Activated naive CD4-positive, alpha-beta T cell treated with anti-CD3 and anti-CD28 coated beads, Interleukin-2, amount 50 U/mL, for 72 hours (primary cell): ENCODE data around the gene RFT1. TPM values are rescaled to one million over a fixed set of nuclear protein-coding genes. Genes with fewer than 3 reads are reported as not detected.

ENCODE experiments used
- ATAC-seq, 2 donors: fragments of 150-1000 bp; cut with Tn5 transposase; 2 replicates each; pipeline ENCODE4 v1.10.0; 2021; ENCODE audit warnings: mild to moderate bottlenecking in 2 of 2, moderate library complexity in 2 of 2
- DNase-seq, 2 donors: peaks; one replicate each; pipeline ENCODE4 v3.0.0; 2021 to 2022; ENCODE audit warnings: low spot score in 2 of 2
- H3K27ac Mint-ChIP-seq, 2 donors: one replicate each; pipeline ENCODE4 v1.8.0; 2022; ENCODE audit warnings: mild to moderate bottlenecking in 2 of 2, mixed read lengths in 2 of 2
- H3K36me3 Mint-ChIP-seq, 2 donors: one replicate each; pipeline ENCODE4 v1.8.0; 2022; ENCODE audit warnings: mixed read lengths in 2 of 2
- H3K9me3 Mint-ChIP-seq, 2 donors: one replicate each; pipeline ENCODE4 v1.8.0; 2022; ENCODE audit warnings: mixed read lengths in 2 of 2
- total RNA-seq, 2 donors: library from RNA; stranded (reverse); gene quantifications; one replicate each; pipeline ENCODE4 v1.2.3, GENCODE V29; 2022

RFT1 gene
- total RNA-seq, 2 donors from 2014 or later: 19.5 to 38.3 TPM

DNA sequence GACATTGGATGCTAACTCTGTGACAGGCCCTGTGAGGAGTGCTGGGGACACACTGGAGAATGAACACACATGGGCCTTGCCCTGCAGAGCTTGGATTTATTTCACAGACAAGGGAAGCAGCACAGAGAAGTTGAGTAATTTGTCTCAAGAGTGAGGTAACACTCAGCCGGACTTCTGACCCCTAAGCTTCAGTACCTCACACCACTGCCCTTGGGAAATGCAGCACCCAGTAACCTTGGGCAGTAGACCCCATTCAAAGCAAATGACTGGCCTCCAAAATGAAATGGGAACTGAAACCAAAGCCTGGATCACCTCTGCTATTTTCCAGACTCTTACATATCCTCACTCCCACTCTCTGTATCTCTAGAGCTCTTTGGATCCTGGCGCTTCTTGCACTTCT is 37.3 kb downstream of the RFT1 start:
- H3K27ac Mint-ChIP-seq: no peak overlapping the region
- no peaks in the 10 kb centered on the region for H3K36me3 Mint-ChIP-seq
- H3K9me3 Mint-ChIP-seq: no peaks in the 10 kb centered on the region
- DNase-seq (no peak), ATAC-seq (no peak)

DNA sequence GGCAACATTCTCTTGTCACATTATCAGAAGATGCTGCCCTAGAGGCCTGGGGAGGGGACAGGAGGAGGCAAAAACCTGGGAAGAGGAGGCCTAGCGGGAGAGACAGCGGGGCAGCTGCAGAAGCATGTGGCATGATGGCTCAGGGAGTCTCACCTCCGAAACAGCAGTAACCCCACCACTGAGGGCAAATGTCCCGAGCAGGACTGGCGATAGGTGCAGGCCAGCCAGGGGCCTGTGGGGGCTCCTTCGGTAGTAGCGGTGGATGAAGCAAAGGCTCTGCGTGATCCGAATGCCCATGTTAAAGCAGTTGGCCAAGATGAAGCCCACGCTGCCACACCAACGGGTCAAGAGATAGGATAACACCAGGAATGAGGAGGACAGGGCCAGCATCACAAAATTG is 38.0 kb downstream of the RFT1 start:
- Mint-ChIP-seq H3K27ac (peak overlapping the region in 1 of 2 donors; percentile 77), H3K36me3 (no peaks in the 10 kb centered on the region)
- no peak for DNase-seq

DNA sequence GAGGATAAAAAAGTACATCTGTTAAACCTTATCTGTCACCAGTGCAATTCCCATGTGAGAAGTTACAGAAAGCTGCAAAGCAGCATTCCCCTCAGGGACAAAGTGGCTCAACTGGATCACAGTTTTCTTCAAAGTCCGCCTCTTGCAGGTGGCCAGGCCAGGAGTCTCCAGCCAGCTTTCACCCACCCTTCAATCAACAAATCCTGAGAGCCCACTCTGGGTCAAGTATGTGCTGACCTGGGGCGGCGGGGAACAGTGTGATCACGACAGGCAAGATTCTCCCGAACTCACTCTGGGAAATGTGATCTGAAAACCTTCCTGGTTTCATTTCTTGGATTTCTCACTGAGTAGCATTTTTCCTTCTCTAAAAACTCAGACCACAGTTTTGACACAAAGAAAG is 39.2 kb downstream of the RFT1 start:
- ATAC-seq (no peak), DNase-seq (no peak)
- no peaks in the 10 kb centered on the region for H3K36me3 Mint-ChIP-seq
- no peaks in the 10 kb centered on the region for H3K9me3 Mint-ChIP-seq
- H3K27ac Mint-ChIP-seq: no peak overlapping the region

More for the DNA sequence above, 38.0 kb downstream of the RFT1 start:
- H3K9me3 Mint-ChIP-seq: no peaks in the 10 kb centered on the region
- ATAC-seq: no peak

DNA sequence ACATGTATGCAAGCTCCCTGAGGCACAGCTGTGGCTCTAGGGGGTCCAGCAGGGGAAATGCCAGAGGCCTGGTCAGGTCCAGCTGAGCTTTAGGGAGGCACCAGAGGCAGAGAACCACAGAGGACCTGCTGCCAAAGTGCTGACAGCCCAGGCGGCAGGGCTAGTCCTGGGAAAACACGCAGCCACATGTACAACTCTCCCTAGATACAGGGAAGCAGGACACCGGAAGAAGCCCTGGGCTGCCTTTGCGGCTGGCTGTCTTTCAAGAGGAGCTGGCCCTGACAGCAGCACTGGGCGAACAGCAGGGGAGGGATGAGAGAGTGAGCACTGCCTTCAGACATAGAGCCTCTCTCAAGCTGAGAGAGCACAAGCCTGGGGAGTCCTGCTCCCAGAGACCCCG is 40.7 kb downstream of the RFT1 start:
- ATAC-seq (no peak), DNase-seq (no peak)
- Mint-ChIP-seq H3K9me3 (no peaks in the 10 kb centered on the region), H3K27ac (peak overlapping the region; percentile 6 to 85), H3K36me3 (no peaks in the 10 kb centered on the region)

DNA sequence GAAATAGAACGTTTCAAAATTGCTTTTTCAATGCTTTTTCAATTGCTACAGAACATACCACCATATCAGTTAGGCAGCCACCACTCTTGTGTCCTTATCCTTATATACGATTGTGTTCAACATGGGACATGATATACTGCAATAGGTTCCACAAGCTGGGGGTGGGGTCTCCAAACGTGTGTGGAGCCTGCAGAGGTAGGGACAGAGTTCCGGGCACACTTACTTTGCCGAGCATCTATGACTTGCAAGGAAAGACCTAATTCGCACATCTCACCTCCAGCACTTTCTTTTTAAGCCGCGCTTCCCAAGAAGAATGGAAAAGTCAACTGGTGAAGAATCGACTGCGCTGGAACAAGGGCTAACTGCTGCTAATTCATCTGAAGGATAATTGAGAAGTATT is 44.8 kb downstream of the RFT1 start:
- no peaks in the 10 kb centered on the region for H3K36me3 Mint-ChIP-seq
- DNase-seq: no peak
- H3K9me3 Mint-ChIP-seq: no peaks in the 10 kb centered on the region
- no peak for ATAC-seq
- H3K27ac Mint-ChIP-seq: peak overlapping the region in 1 of 2 donors; percentile 36

DNA sequence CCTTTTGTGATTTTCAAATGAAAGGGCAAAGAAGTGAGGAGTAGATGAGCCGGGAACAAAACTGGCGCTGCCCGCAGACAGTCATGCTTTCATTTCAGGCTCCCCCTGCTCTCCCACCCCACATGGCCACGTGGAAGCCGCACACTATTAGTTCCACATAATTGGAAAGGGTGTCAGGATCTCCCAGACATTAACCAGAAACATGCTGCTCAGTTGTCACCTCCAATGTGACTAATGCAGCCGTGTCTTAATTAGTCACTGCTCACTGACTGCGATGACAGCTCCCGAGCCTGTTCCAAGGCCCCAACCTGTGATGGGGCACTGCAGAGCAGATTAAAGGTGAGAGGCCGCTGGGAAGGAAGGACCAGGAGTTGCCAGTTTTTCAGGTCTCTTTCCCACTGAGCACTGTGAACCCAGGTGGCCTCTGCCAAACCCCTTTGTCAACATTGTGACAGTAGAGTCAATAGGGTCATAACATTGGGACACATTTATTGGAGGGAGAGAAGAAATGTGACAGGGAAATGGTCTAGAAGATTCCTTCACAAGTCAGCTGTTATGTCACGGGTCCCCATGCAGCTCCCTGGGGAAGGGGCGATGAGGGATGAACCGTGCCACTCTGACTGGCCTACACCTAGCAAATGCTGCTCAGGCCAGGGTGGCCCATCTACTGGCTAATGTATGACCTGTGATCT is 45.8 kb downstream of the RFT1 start:
- ATAC-seq: peak; percentile 44 to 61
- Mint-ChIP-seq H3K36me3 (no peaks in the 10 kb centered on the region), H3K27ac (peak overlapping the region; percentile 11 to 55)

DNA sequence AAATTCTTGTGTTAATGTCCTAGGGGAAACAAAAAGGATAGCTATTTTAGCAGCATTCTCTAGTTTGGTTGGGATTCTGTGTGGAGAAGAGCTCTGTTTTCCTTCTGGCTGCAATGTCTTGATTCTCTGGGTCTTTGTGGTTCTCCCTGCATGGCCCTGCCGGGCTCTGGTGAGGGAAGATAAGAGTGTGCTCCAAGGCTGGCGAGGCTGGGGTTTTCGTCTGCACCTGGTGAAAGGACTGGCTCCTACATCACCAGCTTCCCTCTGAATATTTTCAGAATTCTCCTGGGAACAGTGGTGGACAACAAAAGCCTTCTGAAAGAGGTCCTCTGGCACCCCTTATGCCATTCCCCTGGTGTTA is 46.3 kb downstream of the RFT1 start:
- no peaks in the 10 kb centered on the region for H3K36me3 Mint-ChIP-seq
- H3K27ac Mint-ChIP-seq: peak overlapping the region in 1 of 2 donors; percentile 3
- no peaks in the 10 kb centered on the region for H3K9me3 Mint-ChIP-seq
- DNase-seq (no peak), ATAC-seq (no peak)

More for the DNA sequence above, 45.8 kb downstream of the RFT1 start:
- H3K9me3 Mint-ChIP-seq: no peaks in the 10 kb centered on the region
- peak in 1 of 2 donors; percentile 34 for DNase-seq

DNA sequence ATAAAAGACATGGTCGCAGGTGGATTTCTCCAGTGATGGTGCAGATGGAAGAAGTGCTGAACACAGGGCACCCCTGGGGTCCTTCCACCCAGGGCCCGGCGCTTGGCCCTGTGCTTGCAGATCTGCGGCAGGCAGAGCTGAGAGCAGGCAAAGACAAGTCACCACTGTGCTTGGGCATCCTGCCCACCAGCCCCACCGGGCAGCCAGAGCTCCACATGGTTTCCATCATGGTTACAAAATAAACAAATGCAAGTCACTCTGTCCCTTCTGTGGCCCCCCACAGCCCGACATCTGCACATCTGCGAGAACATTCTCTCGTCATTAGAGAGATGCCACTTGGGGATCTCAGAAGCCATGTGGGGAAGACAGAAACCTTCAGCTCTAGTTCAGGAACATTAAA is 46.7 kb downstream of the RFT1 start:
- H3K27ac Mint-ChIP-seq: peak overlapping the region in 1 of 2 donors; percentile 3
- H3K9me3 Mint-ChIP-seq: no peaks in the 10 kb centered on the region
- DNase-seq (peak in 1 of 2 donors; percentile 50), ATAC-seq (no peak)
- H3K36me3 Mint-ChIP-seq: no peaks in the 10 kb centered on the region

DNA sequence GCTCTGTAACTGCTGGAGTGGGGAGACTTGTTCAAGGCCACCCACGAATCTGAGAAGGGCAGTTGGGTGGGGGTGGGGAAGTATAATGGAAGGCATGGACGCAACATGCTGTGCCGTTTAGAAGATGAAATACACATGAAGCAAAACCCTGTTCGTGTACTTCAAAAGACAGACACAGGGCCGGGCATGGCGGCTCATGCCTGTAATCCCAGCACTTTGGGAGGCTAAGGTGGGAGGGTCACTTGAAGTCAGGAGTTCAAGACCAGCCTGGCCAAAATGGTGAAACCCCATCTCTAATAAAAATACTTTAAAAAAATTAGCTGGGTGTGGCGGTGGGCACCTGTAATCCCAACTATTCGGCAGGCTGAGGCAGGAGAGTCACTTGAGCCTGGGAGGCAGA is 47.5 kb downstream of the RFT1 start:
- Mint-ChIP-seq H3K36me3 (no peaks in the 10 kb centered on the region), H3K27ac (no peak overlapping the region), H3K9me3 (no peaks in the 10 kb centered on the region)
- ATAC-seq (no peak), DNase-seq (peak in 1 of 2 donors; percentile 23)

DNA sequence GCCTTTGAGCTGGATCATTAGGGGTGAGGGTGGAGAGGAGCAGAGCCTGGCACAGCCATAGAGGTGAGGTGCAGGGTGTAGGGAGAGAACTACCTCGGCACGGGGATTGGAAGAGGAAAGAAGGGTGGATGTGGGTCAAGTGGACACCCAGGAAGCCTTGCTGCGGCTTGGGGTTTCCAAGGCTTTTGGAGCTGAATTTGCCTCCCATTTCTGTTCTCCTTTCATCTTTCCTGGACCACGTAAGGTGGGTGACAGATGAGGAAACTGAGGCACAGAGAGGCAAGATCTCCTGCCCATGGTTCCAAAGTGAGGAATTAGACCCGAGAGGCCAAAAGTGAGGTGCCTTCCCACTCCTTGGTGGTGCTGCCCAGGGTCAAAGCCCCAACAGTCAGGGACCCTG is 48.9 kb downstream of the RFT1 start:
- DNase-seq: no peak
- no peaks in the 10 kb centered on the region for H3K9me3 Mint-ChIP-seq
- no peak for ATAC-seq
- H3K36me3 Mint-ChIP-seq: no peaks in the 10 kb centered on the region
- no peak overlapping the region for H3K27ac Mint-ChIP-seq

DNA sequence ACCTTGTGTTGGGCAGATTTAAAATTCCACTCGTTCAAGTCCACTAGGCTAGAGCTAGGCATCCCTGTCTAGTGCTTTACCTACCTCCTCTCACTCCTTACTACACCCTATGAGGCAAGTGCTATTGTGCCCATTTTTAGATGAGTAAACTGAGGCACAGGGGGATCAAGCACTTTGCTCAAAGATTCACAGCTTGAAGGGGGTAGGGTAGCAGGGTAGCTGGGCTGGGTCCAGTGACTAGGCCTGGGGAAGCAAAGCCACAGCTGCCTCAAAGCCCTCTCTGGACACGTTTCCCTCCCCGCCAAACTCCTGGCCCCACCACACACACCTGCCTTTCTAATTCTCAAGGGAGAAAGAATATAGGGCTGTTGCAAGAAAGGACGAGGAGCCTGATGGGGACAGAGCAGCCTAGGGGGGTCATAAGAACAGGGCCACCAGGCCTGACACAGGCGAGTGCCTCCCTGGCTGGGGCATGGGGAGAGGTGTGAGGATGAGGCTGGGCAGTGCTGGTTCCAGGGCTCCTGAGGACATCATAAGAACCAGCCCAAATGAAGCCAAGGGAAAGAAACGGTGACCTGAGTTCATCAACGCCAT is 49.5 kb downstream of the RFT1 start:
- Mint-ChIP-seq H3K27ac (no peak overlapping the region), H3K9me3 (no peaks in the 10 kb centered on the region)
- no peak for ATAC-seq

DNA sequence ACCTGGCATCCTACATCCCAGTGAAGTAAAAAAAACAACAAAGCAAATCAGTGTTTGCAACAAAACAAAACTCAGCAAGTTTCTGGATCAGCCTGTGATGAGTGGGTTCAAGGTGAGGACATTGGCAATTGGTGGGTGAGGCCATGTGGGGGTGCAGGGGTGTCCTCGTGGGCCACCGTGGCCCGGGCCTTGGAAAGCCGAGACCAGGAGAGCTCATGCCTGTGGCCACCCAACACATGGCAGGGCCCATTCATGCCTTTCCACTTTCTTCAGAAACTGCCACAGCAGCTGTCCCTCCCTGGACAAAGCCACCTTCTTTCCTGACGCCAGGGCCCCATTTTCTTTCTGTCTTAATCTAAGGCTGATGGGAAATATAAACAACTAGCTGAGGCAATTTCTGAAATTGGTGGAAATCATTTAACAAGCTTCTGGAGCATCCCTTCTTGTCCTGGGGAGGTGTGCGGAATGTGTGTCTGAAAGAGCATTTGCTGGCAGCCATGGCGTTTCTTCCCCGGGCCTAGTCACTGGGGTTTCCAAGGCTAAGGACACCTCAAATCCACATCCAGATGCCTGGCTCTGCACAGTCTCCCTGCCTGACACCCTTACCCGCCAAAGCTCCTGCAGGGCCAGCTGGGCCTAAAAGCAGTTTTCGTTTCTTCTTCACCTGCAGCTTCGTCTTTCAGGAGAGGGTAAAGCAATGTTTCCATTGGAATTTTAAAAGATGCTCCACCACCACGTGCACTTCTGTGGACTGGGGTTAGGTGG is 50.3 kb downstream of the RFT1 start:
- Mint-ChIP-seq H3K36me3 (no peaks in the 10 kb centered on the region), H3K27ac (peak overlapping the region in 1 of 2 donors; percentile 44), H3K9me3 (no peaks in the 10 kb centered on the region)
- peak in 1 of 2 donors; percentile 38 for DNase-seq
- ATAC-seq: no peak

More for the DNA sequence above, 49.5 kb downstream of the RFT1 start:
- H3K36me3 Mint-ChIP-seq: no peaks in the 10 kb centered on the region
- peak in 1 of 2 donors; percentile 20 for DNase-seq

DNA sequence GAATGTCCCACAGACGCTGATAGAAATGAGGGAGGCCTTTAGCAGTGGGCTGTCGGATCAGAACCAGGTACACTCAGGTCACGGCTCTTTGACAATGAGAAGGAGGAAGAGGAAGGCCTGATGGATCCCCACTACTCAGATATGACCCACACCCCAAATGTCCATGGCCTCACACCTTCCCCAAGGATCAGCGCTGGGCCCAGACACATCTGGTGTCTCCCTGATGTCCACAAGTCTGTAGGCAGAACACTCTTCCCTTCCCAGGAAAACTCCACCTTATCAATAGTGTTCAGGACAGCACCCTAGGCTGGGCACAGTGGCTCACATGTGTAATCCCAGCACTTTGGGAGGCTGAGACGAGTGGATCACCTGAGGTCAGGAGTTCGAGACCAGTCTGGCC is 51.1 kb downstream of the RFT1 start:
- ATAC-seq: no peak
- Mint-ChIP-seq H3K9me3 (no peaks in the 10 kb centered on the region), H3K36me3 (no peaks in the 10 kb centered on the region), H3K27ac (no peak overlapping the region)
- DNase-seq: peak in 1 of 2 donors; percentile 46

DNA sequence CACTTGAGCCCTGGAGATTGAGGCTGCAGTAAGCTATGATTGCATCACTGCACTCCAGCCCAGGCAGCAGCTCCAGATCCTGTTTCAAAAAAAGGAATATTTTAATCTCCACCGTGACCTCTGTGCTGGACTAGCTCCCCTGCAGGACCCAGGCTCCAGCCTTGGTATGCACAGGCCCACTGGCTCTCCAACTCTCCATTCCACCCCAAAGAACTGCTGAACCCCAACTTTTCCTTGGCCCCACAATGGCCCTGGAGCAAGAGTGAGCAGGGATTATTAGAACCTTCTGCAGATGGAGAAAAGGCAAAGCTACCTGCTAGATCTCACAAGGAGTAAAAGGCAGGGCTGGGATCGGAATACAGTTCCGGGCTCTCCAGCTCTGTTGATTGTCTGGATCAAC is 51.6 kb downstream of the RFT1 start:
- no peaks in the 10 kb centered on the region for H3K9me3 Mint-ChIP-seq
- no peaks in the 10 kb centered on the region for H3K36me3 Mint-ChIP-seq
- no peak for ATAC-seq
- no peak overlapping the region for H3K27ac Mint-ChIP-seq
- DNase-seq: peak in 1 of 2 donors; percentile 14

DNA sequence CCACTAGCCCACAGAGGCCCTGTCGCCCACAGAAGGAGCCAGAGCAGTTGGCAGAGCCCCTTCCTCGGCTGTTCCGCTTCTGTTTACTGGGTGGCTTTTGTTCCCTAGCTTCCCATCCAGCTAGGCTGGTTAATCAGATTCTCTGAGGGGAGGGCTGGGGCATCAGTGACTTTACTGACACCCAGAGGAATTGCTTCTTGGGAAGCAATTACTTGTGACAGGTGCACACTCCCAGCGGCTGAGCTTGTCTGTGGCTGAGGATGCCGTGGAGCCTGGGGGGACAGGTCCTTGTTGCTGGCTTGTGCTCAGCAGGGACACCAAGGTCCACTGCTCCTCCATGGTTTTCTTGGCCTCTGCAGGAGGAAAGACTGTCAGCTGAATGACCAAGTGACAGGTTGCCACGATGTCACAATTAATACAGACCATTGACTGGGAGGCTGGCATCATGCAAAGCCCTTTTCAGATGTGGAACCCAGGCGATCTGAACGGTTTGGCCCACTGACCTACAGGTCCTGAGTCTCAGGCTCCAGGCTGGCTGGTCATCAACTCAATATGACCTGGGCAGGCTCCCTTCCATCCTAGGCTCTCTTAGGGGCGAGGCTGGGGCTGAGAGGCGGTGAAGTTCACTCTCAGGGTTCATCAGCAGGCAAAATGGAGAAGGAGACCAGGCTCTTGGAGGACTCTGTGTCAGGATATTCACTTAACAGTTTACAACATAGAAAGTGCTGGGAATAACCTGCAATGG is 52.6 kb downstream of the RFT1 start:
- Mint-ChIP-seq H3K27ac (peak overlapping the region in 1 of 2 donors; percentile 30), H3K9me3 (no peaks in the 10 kb centered on the region), H3K36me3 (no peaks in the 10 kb centered on the region)
- DNase-seq (peak in 1 of 2 donors; percentile 38), ATAC-seq (no peak)

DNA sequence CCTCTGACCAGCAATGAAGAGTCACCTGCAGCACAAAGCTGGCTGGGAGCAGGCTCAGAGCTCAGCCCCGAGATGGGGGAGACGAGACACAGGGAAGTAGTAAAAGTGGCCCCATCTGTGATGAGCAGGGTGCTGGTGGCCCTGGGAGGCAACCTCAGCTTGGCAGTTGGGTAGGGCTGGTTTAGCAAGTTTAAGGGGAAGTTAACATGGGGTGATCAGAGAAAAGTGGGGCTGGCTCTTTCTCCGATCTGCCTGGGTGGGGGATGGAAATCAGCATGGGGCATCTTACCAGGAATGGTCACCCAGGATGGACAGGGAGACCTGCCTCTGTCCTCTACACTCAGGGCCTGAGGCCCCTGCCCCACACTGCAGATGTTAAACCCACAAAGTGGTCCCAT is 54.5 kb downstream of the RFT1 start:
- Mint-ChIP-seq H3K27ac (peak overlapping the region in 1 of 2 donors; percentile 84), H3K36me3 (no peaks in the 10 kb centered on the region), H3K9me3 (no peaks in the 10 kb centered on the region)
- DNase-seq: peak in 1 of 2 donors; percentile 40
- ATAC-seq: no peak
